Liver (tissue), 3 donors: Measurements from ENCODE around the gene FOXK1.

Source experiments
- CTCF ChIP-seq: fragments of 150-350 bp; IDR thresholded peaks from 2 replicates; pipeline ENCODE4 v1.5.1; 2017; ENCODE audit warnings: improper control_type of control experiment, low read depth, low read length; ENCODE audit not compliant: missing input control
- EGR1 ChIP-seq, 2 donors: IDR thresholded peaks; 2 replicates each; pipeline ENCODE4 v1.6.1; 2016 to 2018; ENCODE audit warnings: antibody characterized with exemption in 2 of 2, low read depth in 2 of 2
- GABPA ChIP-seq, 2 donors: IDR thresholded peaks in 1 of 2; conservative IDR thresholded peaks in 1 of 2; 2 replicates each; pipeline ENCODE4 v1.6.1; 2016; ENCODE audit warnings: antibody characterized with exemption in 2 of 2, mild to moderate bottlenecking in 1 of 2, moderate library complexity in 1 of 2
- HNF4G ChIP-seq: IDR thresholded peaks from 2 replicates; pipeline ENCODE4 v1.6.1; 2016; ENCODE audit warnings: antibody characterized with exemption
- JUND ChIP-seq, 2 donors: IDR thresholded peaks; 2 replicates each; pipeline ENCODE4 v1.6.1; 2016; ENCODE audit warnings: antibody characterized with exemption in 2 of 2
- NR2F2 ChIP-seq: IDR thresholded peaks from 2 replicates; pipeline ENCODE4 v1.6.1; 2016; ENCODE audit warnings: antibody characterized with exemption
- RAD21 ChIP-seq, 2 donors: IDR thresholded peaks; 2 replicates each; pipeline ENCODE4 v1.6.1; 2016; ENCODE audit warnings: antibody characterized with exemption in 2 of 2, mild to moderate bottlenecking in 2 of 2
- SP1 ChIP-seq: IDR thresholded peaks from 2 replicates; pipeline ENCODE4 v1.6.1; 2018; ENCODE audit warnings: antibody characterized with exemption, mild to moderate bottlenecking
- TAF1 ChIP-seq: conservative IDR thresholded peaks from 2 replicates; pipeline ENCODE4 v1.6.1; 2016; ENCODE audit warnings: antibody characterized with exemption, mild to moderate bottlenecking
- donor health status: healthy.
- donor health status: healthy.

GRCh38 chr7:4815121-4815520 is 133.0 kb downstream of the FOXK1 start:
- no peak for TF ChIP-seq CTCF
- TF ChIP-seq NR2F2: no peak
- TF ChIP-seq GABPA (IDR thresholded peaks at IDR 0.05 in 1 of 2, conservative IDR thresholded peaks at IDR 0.05 in 1 of 2): no peak
- no peak for TF ChIP-seq EGR1 (IDR thresholded peaks at IDR 0.05; ENCODE audit: low read depth in 2 of 2)
- TF ChIP-seq JUND (IDR thresholded peaks at IDR 0.05): no peak
- no peak for TF ChIP-seq RAD21 (IDR thresholded peaks at IDR 0.05)
- TF ChIP-seq TAF1: no peak
- no peak for TF ChIP-seq SP1
- no peak for TF ChIP-seq HNF4G
